Brain microvascular endothelial cell (primary cell): Measurements from ENCODE around the gene F11R.

ENCODE experiments used
- DNase-seq: peaks from one replicate; pipeline ENCODE4 v3.0.0-alpha.2; 2020
- H3K27ac ChIP-seq: fragments of 250-450 bp; sonication (Bioruptor Pico); 2 replicates; pipeline ENCODE4 v1.5.1; 2020; ENCODE audit warnings: mild to moderate bottlenecking, moderate library complexity
- H3K27me3 ChIP-seq: fragments of 250-450 bp; sonication (Bioruptor Pico); replicated peaks from 2 replicates; pipeline ENCODE4 v1.5.1; 2020; ENCODE audit warnings: mild to moderate bottlenecking
- H3K36me3 ChIP-seq: fragments of 250-450 bp; sonication (Bioruptor Pico); replicated peaks from 2 replicates; pipeline ENCODE4 v1.5.1; 2020; ENCODE audit warnings: mild to moderate bottlenecking
- H3K4me3 ChIP-seq: 2 replicates; pipeline ENCODE4 v1.5.1; 2011; ENCODE audit warnings: low read depth, mild to moderate bottlenecking, control low read depth, low read length, moderate library complexity
- in situ Hi-C: cut with HindIII; loops from 2 replicates; pipeline ENCODE4 v1.10.0; 2017; ENCODE audit warnings: low sequenced_read_pairs, low pct_ligation_motif_present
- TF ChIP-seq, protein P1 (sequence below): IDR thresholded peaks from 2 replicates; pipeline ENCODE4 v1.5.1; 2011; ENCODE audit warnings: low read depth, mild to moderate bottlenecking, moderate library complexity, low read length, control low read depth, inconsistent platforms; ENCODE audit errors: missing control alignments

Gene F11R

DNA sequence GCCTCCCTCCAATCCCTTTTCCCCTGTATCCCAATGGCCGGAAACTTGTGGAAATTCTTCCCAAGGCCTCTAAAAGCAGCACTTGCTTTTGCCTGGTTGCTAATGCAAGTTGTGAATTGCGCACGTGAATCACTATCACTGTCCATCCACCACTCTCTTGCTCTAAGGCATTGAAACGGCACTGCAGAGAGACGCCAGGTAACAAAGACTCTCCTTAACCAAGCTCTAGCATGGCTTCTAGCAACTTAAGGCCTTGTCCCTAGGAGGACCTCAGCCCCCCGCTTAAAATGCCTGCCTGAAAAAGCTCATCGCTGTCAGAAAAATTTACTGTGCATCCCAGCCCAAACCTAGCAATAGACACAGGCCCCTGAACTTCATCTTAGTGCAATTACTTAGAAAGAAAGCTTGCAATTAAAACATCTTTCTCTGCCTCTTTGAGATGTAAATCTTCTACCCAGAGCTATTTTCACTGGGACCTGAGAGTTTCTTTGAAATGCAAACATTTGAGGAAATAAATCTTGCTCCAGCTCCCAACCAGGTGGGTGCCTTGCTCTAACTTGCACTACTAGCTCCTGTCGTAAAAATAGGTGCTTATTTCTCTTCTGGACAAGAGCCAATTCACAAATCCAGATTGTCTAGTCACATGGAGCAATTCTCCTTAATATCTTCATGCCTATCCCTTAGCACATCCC lies 33.4 kb downstream of the F11R start:
- Histone ChIP-seq H3K36me3 (no peaks in the 10 kb centered on the region), H3K27ac (no peak overlapping the region), H3K27me3 (no peaks in the 10 kb centered on the region), H3K4me3 (no peak overlapping the region)
- TF ChIP-seq, protein P1, sequence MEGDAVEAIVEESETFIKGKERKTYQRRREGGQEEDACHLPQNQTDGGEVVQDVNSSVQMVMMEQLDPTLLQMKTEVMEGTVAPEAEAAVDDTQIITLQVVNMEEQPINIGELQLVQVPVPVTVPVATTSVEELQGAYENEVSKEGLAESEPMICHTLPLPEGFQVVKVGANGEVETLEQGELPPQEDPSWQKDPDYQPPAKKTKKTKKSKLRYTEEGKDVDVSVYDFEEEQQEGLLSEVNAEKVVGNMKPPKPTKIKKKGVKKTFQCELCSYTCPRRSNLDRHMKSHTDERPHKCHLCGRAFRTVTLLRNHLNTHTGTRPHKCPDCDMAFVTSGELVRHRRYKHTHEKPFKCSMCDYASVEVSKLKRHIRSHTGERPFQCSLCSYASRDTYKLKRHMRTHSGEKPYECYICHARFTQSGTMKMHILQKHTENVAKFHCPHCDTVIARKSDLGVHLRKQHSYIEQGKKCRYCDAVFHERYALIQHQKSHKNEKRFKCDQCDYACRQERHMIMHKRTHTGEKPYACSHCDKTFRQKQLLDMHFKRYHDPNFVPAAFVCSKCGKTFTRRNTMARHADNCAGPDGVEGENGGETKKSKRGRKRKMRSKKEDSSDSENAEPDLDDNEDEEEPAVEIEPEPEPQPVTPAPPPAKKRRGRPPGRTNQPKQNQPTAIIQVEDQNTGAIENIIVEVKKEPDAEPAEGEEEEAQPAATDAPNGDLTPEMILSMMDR: no peak
- no peak for DNase-seq
- in situ Hi-C loops: no loop called here

DNA sequence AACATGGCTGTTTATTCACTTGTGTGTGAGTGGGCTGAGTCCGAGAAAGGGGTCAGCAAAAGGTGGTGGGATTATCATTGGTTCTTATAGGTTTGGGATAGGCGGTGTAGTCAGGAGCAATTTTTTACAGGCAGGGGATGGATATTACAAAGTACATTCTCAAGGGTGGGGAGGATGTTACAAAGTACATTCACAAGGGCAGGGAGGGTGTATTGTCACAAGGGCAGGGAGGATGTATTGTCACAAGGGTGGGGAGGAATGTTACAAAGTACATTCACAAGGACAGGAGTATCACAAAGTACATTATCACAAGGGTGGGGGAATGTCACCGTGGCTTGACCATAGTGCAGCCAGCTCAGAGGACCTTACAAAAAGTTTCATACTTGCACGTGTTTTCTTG lies 35.2 kb downstream of the F11R start:
- no peak for DNase-seq
- Histone ChIP-seq H3K27me3 (peaks cover 15% of the 10 kb centered on the region), H3K4me3 (no peak overlapping the region), H3K27ac (no peak overlapping the region), H3K36me3 (no peaks in the 10 kb centered on the region)
- in situ Hi-C loops: no loop called here
- TF ChIP-seq, protein P1: no peak

DNA sequence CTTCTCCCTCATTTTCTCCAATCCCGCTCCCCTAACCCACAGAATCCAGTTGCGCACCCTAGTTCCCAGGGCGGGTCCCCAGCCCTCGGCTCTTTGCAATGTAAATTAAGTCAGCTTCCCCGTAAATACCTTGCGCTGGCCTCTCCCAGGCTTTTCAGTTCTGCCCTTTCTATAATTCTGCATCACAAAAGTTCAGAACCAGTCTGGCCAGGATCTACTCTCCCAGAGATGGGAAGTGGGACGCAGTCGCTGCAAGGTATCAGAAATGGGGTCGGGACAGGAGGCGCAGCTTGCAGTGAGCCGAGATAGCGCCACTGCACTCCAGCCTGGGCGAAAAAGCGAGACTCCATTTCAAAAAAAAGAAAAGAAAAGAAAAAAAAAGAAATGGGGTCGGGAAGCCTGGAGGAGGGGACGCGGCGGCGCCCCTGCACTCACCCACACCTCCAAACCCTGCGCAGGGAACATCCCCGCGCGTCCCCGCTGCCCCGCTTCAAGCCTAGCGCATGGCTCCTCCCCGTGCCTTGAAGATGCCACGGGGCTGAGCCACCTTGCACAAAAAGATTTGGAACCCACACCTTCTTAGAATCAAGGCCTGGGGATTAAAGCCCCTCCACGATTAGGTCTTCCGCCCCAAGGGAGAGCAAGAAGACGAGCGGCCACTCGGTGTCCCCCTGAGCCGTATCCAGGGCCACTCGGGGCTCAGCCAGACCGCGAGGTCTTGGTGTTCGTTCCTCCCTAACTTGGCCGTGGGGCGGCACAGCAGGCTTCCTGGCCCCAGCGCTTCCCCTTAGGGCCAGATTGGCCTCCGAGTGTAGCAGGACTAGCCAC lies 39.2 kb downstream of the F11R start:
- TF ChIP-seq, protein P1: no peak
- in situ Hi-C loops: no loop called here
- H3K4me3 ChIP-seq: peak overlapping the region; percentile 9
- H3K27me3 ChIP-seq: peaks cover 16% of the 10 kb centered on the region
- no peak overlapping the region for H3K27ac ChIP-seq
- no peaks in the 10 kb centered on the region for H3K36me3 ChIP-seq
- DNase-seq: no peak

DNA sequence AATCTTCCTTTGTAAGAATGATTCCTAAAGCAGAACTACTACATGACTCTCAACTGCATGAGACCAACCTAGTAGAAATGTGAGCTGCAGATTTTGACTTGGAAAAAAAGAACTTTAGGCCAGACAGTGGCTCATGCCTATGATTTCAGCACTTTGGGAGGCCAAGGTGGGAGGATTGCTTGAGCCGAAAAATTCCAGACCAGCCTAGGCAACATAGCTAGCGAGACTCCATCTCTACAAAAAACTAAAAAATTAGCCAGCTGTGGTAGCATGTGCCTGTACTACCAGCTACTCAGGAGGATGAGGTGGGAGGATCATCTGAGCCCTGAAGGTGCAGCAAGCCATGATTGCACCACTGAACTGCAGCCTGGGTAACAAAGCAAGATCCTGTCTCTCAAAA lies 41.7 kb downstream of the F11R start:
- Histone ChIP-seq H3K27me3 (peaks cover 16% of the 10 kb centered on the region), H3K36me3 (no peaks in the 10 kb centered on the region), H3K27ac (no peak overlapping the region), H3K4me3 (no peak overlapping the region)
- in situ Hi-C loops: no loop called here
- DNase-seq: no peak
- TF ChIP-seq, protein P1: no peak

DNA sequence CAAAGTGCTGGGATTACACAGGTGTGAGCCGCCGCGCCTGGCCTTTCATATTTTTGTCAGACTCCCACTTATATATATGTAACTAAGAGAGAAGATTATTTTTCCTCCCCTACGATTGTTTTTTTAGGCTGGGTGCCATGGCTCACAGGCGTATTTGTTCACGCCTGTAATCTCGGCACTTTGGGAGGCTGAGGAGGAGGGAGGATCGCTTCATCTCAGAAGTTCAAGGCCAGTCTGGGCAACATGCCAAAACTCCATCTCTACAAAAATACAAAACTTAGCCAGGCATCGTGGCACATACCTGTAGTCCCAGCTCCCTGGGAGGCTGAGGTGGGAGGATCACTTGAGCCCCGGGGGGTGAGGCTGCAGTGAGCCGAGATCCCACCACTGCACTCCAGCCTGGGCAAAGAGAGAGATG lies 42.4 kb downstream of the F11R start:
- DNase-seq: peak; percentile 18
- Histone ChIP-seq H3K4me3 (no peak overlapping the region), H3K27me3 (peaks cover 16% of the 10 kb centered on the region), H3K27ac (no peak overlapping the region), H3K36me3 (no peaks in the 10 kb centered on the region)
- in situ Hi-C loops: no loop called here
- TF ChIP-seq, protein P1: no peak
